GM10266 (cell line): ENCODE results near the gene EPHB2.

Experiments
- DNase-seq: peaks from one replicate; pipeline ENCODE4 v3.0.0; 2012; ENCODE audit errors: extremely low spot score
- CTCF ChIP-seq: IDR thresholded peaks from 2 replicates; pipeline ENCODE4 v1.5.1; 2012; ENCODE audit warnings: mild to moderate bottlenecking, low read depth; ENCODE audit not compliant: control insufficient read depth, insufficient read depth; ENCODE audit errors: missing control alignments

EPHB2 gene

GRCh38 chr1:22915816-22916470 lies 205.3 kb downstream of the EPHB2 start:
- DNase-seq, result no peak
- TF ChIP-seq CTCF, result no peak

GRCh38 chr1:22916471-22916820 lies 205.8 kb downstream of the EPHB2 start:
- no peak for TF ChIP-seq CTCF

GRCh38 chr1:22917989-22918388 lies 207.3 kb downstream of the EPHB2 start:
- no peak for DNase-seq
- TF ChIP-seq CTCF, result no peak

More at GRCh38 chr1:22916471-22916820, 205.8 kb downstream of the EPHB2 start:
- no peak for DNase-seq

DNA sequence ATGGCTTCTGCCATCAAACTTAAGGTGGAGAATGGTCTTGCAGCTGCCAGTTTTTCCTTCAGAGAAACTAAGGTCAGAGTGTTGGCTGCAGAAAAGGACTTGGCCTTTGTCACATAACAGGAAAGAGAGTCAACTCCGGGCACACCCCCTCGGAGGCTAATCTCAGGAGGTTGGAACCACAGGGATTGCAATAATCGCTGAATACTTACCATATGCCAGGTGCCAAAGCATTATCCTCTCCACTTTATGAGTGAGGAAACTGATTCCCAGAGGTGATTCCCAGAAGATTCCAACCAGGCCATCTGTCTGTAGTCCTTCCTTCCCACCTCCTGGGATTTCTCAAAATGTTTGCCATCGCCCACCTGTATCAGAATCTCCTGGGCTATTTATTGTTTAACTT lies 208.0 kb downstream of the EPHB2 start:
- DNase-seq, result no peak
- no peak for TF ChIP-seq CTCF

DNA sequence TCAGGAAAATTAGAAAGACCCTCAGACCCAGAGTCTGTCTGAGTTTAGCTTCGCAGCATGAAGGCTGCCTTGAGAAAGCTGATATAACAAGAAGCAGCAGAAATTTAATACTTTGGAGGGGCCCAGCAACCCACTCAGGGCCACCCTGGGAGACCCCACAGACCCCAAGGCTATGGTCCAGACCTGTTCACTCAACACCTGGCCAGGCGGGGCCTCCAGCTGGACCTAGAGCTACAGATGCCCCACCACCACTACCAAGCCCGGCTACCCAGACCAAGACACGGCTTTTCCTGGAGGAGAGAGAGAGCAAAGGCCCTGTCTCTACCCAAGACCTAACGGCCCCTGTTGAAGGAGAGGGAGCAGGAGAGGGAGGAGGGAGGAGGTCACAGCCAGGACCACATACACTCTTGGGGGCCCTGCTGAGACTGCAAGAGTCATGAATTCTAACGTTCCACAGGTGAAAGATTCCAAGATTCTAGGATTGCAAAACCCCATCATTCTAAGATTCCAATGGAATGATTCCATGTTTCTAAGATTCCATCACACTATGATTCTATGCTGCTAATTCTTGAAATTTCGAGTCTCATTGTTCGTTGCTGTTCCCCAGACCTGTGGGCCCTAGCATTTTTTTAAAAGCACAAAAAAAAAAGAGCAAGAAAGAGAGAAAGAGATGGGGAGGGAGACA lies 208.8 kb downstream of the EPHB2 start:
- DNase-seq, result no peak
- TF ChIP-seq CTCF, result no peak

DNA sequence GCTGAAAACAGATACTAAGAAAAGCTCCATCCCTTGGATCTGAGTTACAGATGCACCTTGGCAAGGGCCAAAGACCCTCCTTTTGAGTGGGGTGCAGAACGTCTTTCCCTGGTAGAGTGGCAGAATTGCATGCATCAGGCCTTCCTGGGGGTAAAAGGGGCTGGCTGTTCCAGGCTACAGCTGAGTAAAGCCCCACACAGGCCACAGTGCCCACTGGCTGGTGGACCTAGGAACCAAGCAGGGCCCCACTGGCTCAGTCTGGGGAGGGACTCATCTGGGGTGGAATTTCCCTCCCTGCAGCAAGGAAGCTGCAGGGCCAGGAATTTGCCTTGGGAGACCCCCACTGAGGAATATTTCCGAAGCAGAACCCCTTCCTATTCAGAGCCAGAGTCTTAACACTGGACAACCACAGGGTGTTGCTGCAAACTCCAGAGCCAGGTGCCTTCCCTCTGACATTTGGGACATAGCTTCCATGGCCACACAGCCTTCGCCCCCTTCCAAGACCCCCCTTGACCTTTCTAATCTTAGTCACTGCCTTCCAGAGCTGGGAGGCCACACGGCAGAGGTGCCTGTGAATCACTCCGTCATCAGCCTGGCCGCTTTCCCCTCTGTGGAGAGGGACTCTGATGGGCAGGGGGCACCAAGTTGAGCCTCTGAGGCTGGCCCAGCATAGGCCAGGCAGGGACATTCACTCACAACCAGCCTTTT lies 209.5 kb downstream of the EPHB2 start:
- DNase-seq, result no peak
- TF ChIP-seq CTCF, result no peak

- TF ChIP-seq CTCF, result no peak
- DNase-seq, result no peak
Observed at GRCh38 chr1:22920734-22921451, 210.3 kb downstream of the EPHB2 start.
